GM12801 (cell line): Measurements from ENCODE around the gene LRMDA.

Experiments
- CTCF ChIP-seq: IDR thresholded peaks from one replicate; pipeline ENCODE4 v1.5.1; 2011; ENCODE audit warnings: control low read depth; ENCODE audit not compliant: insufficient read length; ENCODE audit errors: extremely low read depth

Gene LRMDA

DNA sequence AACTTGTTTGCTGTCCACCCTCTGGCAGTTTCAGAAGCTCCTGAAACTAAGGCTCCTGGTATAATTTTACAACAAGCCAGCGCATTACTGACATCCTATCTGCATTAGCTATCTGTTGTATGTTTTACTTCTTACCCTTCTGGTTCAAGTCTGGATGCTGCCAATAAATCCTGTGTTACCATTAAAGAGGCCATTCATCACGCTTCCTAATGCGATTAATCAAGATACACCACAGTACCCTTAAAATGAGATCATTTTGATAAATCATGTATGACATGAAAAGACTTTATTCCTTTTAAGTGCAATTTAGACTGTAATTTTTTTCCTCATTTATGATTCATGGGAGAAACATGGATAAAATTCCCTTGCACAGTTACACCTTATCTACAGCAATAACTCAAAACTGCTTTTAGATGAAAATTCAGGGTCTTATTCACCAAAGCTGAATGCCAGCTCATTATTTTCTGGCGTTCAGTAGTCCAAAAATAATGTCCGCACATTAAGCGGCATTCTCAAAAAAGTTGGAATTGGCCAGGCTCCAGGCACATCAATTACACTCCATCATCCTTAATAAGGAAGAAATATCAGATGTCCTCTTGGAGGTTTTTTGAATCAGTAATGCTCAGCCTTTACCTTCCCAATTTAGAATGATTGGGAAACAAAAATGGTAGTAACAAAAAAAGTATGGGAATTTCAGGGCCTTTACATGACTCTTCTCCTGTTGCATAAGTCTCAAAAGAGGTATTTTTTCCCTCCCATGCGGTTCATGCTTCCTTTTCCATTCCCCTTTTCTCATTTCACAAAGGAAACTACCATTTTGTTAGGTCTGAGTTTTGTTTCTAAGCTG, 878.5 kb downstream of the LRMDA start:
- no peak for TF ChIP-seq CTCF

DNA sequence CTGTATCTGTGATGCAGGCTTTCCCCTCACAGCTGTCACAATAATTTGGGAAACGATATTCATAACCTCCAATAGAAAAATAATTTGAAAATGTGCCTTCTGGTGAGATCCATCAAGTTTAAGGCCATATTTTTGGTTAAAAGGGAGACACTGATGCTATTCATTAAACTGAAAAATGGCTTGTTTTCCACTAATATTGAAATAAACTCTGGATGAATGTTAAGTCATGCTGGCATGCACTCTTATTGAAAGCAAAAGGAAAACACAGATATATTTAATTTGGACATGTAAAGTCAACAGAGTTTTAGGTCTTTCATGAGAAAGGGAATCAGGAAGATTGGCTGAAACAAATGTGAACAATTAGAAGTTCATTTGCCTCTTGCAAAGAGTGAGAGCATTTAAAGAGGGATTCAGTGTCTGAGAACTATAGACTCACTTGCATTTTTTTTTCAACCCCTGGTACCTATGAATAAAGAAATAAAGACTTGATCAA, 879.2 kb downstream of the LRMDA start:
- no peak for TF ChIP-seq CTCF

DNA sequence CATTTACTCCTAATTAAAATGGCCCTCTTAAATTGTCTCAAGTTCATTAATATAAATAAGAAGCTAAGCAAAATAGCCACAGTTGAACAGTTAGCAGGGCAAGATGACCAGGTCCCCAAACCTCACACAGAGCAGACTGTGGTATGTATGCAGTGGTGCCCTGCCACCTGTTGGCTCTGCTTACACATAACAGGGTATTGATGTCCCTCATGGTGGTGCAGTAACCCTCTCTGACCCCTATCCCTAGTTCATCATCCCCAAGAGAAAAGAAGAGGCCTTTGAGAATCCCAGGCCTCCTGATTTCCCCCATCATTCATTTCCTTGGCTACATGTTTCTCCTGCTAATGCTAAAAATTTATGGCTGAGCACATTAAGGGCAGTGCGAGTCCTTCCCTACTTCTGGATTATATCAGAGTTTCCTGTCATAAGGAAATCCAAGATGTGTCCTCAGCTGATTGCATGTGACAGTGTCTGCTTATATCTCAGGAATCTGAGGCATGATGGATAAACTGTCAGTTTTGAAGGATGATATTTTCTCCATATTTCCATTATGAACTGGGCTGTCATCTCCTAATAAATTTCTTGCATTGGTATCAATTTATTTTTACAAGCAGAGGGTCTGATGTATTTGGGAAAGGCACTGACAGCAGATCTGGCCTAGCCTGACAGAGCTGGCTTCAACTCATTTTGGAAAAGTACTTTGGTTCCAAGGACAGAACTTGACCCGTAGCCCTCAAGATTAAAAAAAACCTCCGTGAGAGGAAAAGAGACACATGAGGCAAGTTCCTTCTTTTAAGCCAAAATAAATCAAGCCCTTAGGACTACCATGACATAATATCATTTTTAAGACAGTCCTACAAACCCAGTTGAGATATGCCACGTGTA, 880.6 kb downstream of the LRMDA start:
- TF ChIP-seq CTCF, result no peak

DNA sequence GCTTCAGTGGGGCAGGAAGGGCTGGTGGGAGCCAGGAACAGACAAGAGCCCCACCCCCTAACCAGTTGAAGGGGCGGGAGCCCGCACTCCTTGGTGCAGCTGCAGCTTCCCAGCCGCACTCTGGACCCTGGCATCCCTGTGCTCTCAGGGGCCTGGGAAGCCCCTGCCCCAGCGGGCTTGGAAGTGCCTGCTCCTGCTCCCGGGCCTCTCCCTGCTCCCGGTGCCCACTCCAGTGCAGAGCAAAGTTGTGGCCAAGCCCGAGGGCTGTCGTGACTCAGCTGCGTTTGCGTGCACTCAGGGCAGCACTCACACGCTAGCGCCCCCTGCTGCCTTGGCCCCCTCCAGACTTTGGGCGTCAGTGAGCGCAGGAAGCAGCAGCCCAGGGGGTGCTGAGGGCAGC, 883.8 kb downstream of the LRMDA start:
- TF ChIP-seq CTCF, result no peak

DNA sequence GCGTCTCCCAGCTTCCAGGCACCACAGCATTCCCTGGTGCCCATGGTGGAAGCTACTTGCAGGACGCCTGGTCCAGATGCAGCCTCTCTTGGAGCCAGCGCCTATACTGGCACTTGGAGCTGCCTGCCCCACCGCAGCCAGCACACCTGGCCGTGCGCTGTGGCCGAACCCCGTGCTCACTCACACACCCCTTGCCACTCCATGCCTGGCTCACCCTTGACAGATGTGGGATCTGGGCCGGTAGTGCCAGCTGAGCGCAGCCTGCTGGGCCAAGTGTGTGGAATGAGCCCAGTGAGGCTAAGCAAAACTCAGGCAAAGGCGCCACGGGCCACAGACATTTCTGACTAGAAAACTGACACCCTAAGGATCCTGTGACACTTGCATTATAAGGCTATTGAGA, 884.8 kb downstream of the LRMDA start:
- TF ChIP-seq CTCF, result no peak

GRCh38 chr10:76317078-76317477, 885.7 kb downstream of the LRMDA start:
- no peak for TF ChIP-seq CTCF

- TF ChIP-seq CTCF, result no peak
Measured at GRCh38 chr10:76318211-76318610, 886.8 kb downstream of the LRMDA start.
